HG02642 (cell line): Measurements from ENCODE around the gene MSI2.

Experiments used
- ATAC-seq: cut with Tn5 transposase; IDR thresholded peaks from one replicate; pipeline ENCODE4 v1.9.1; 2021; ENCODE audit warnings: mild to moderate bottlenecking; ENCODE audit not compliant: unreplicated experiment, poor library complexity

MSI2 gene

GRCh38 chr17:57447990-57448758 lies 191.9 kb downstream of the MSI2 start:
- ATAC-seq: no peak

DNA sequence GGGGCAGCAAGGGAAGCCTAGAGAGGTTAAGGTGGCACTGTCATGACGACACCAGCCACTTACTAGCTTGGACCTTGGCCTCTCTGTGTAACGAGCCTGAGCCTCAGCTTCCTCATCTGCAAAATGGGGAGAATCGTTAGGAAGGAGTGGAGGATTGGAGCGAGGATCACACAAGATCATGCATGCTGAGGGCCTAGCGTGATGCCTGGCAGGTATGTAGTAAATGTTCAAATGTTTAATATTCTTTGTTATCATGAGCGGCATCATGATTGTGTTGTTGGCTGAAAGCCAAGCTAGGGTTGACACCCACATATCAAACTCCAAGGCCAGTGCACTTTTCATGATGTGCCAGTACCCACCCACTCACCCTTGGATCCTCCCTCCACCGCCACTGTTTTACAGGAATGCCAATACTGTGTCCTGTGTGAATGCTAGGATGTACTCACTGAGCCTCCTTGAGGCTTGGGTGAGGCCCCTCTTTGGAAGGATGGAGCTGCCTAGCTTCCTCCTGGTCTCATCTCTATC lies 192.5 kb downstream of the MSI2 start:
- ATAC-seq: no peak

- ATAC-seq: no peak
These were observed 194.9 kb downstream of the MSI2 start for GRCh38 chr17:57451191-57451590.

- ATAC-seq: no peak
These were observed 195.3 kb downstream of the MSI2 start for GRCh38 chr17:57451643-57452042.

- ATAC-seq: no peak
These were observed 197.6 kb downstream of the MSI2 start for GRCh38 chr17:57453841-57454425.

- no peak for ATAC-seq
These were observed 198.4 kb downstream of the MSI2 start for GRCh38 chr17:57454729-57455062.

DNA sequence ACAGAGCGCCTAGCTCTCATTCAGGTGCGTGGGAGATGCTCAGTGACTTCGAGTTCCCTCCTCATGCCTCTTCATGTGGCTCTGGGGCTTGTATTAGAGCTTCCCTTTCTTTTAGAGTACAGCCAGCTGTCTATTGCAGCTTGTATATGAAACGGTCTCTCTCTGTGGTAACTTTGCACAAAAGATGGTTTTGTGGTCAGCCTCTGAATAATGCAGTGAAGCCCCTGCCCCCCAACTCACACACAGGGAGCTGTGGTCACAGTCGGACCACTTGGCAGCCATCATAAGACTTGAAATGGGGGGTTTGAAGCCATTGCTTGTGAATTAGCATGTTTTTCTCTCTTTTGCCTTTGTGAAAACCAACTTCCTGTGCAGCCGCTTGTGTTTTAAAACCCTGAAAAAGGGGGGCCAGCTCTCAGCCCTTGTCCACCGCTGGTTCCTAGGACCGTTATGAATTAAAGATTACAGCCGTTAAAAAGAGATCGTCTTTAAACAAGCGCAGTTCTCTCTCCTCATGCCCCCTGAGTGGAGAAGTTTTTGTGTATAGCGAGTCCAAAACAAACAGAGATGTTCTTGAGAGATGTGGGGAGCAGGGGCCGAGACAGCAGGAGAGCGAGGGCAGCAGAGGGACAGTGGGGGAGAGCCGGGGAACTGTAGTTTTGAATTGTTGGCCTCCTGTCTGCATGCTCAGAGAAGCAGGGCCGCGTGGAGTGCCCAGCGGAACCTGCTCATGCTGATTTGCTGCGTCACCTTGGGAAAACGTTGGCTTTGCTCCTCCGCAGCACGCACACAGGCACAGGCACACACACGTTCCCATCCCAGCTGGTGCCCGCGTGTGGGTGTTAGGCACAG lies 199.0 kb downstream of the MSI2 start:
- peak; percentile 80 for ATAC-seq

DNA sequence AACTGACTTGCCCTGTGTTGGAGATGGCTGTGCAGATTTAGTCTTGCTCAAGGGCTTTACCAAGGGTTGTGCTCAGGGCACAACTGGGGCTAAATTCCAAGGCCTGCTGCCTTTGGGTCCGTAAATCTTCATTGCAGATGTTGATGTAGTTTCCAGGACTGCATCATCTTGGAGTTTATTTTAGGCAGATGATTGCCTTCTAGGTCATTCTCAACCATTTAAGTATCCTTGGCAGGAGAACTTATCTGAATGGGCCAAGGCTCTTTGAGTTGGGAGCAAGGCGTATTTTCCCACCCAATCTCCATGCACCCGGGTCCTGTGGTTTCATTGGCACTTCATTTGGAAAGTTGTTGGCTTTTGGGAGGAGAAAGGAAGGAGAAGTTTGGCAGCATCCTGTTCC lies 200.3 kb downstream of the MSI2 start:
- ATAC-seq: no peak

DNA sequence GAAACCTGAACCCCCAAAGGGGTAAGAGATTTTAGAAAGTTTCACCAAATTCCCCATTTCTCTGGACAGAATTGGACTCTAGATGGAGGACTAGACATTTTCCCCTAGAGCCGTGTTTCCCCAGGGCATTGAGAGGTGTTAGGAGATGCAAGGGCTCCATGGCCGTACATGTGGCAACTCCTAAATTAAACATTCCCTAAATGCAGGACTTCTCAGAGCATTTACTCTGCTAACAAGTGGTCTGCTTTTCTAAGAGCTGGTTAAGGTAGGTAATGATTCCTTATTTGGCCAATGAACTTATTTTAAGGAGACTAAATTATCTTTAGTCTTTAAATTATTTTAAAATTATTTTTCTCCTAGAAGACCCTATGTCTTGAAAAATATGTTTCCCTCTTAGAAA lies 200.9 kb downstream of the MSI2 start:
- ATAC-seq: no peak

- ATAC-seq: no peak
These were observed 202.5 kb downstream of the MSI2 start for GRCh38 chr17:57458718-57459285.

DNA sequence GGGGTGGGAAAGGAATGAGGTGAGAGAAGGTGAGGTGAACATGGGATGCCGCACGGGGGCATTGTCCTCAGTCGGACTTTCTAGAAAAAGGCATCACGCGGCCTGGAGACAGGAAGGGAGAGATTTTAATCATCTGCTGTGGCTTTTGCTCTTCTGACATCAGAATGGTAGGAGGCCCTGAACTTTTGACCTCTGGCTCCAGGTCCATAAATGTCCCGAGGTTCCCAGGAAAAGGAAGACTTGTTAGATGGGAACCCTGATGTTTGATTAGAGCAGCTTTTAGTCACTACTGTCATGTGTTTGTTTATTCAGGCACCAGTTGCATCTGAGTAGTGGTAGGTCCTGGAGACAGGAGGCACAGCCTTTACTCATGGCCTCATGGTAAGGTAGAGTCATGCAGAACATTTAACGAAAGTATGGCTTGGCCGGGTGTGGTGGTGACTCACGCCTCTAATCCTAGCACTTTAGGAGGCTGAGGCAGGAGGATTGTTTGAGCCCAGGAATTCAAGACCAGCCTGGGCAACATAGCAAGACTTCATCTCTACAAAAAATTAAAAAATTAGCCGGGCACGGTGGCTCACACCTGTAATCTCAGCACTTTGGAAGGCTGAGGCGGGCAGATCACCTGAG lies 203.1 kb downstream of the MSI2 start:
- ATAC-seq: no peak

- no peak for ATAC-seq
These were observed 204.8 kb downstream of the MSI2 start for GRCh38 chr17:57461082-57461481.

- ATAC-seq: no peak
These were observed 205.8 kb downstream of the MSI2 start for GRCh38 chr17:57462007-57462579.

- ATAC-seq: peak; percentile 87
These were observed 207.0 kb downstream of the MSI2 start for GRCh38 chr17:57463103-57463885.

DNA sequence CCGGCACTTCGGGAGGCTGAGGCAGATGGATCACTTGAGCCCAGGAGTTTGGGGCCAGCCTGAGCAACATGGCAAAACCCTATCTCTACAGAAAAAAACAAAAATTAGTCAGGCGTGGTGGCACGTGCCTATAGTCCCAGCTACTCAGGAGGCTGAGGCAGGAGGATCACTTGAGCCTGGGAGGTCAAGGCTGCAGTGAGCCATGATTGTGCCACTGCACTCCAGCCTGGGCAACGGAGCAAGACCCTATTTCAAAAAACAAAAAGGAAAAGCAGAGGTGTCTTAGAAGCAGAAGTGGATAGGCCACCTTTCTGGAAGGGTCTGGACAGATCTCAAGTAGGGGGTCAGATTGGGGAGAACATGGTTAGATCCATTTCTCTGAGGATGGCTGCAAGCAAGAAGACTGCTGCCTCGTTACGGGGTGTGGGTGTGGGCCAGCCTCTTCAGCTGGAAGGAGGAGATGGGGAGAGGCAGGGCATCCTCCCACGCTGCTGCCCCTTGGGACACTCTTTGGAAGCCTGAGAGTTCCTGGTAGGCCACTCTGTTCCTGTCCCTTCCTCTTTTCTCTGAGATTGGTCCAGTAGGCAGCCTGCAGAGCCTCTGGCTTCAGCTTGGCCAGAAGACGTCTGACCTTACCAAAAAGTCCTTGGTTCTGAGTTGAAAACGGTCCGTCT lies 208.0 kb downstream of the MSI2 start:
- no peak for ATAC-seq

DNA sequence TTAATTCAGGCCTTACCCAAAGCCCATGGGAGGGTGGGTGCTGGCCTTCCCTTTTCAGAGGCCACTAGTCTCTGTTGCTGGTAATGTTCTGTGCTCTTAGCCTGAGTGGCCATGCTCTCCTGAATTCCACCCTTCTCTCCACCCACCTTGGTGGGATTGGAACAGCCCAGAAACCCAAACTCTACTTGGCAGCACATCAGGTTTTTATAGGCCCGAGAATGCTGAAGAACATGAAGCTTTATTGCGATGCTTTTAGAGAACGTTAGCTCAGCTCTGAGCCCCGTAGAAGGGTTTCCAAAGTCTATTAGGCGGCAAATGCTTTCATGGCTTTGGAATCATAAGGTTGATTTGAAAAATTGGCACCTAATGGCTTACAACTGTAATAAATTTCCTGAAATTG lies 209.3 kb downstream of the MSI2 start:
- no peak for ATAC-seq

DNA sequence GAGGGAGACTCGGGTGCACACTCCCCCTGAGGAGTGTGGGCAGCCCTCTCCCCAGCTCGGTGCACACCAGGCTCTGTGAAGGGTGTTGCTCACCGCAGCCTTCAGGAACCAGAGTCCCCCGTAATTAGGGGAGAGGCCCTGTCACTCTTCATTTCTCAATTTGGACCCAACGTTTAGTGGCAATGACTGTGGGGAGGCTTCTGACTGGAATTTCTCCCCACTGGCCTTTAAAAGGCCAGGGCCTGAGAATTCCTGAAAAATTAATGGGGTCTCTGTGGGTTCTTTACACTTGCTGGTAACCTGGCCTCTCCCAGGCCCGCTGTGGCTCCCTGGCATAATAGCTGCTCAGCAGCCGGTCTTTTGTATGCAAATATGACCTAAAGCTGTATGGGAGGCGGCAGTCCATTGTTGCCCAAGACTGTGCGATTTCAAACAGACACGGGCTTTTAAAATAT lies 209.7 kb downstream of the MSI2 start:
- no peak for ATAC-seq

- ATAC-seq: no peak
These were observed 210.2 kb downstream of the MSI2 start for GRCh38 chr17:57466521-57466920.

- ATAC-seq: no peak
These were observed 210.9 kb downstream of the MSI2 start for GRCh38 chr17:57467226-57467625.
